GM18873 (cell line): ENCODE results near the gene HCFC1R1.

Experiments used
- ATAC-seq: cut with Tn5 transposase; IDR thresholded peaks from one replicate; pipeline ENCODE4 v1.9.1; 2021; ENCODE audit warnings: mild to moderate bottlenecking, moderate library complexity, moderate number of reproducible peaks; ENCODE audit not compliant: unreplicated experiment, low FRiP score

The HCFC1R1 gene

DNA sequence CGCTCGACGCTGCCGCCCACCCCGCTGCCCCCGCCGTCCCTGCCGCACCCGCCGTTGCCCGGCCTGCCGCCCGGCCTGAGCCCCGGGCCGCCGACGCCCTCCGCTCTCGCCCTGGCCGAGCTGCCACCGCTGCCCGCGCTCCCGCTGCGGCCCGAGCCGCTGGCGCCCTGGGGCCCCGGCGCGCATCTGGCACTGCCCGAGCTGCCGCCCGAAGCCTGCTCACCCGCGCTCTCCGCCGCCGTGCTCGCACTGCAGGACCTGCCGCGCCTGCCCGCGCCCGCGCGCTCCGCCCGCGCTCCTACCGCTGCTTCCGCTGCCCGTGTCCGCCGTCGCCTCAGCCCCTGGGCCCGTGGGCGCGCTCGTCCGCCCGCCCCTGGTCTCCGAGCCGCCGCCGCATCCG lies 19.4 kb downstream of the HCFC1R1 start:
- ATAC-seq: peak; percentile 1

DNA sequence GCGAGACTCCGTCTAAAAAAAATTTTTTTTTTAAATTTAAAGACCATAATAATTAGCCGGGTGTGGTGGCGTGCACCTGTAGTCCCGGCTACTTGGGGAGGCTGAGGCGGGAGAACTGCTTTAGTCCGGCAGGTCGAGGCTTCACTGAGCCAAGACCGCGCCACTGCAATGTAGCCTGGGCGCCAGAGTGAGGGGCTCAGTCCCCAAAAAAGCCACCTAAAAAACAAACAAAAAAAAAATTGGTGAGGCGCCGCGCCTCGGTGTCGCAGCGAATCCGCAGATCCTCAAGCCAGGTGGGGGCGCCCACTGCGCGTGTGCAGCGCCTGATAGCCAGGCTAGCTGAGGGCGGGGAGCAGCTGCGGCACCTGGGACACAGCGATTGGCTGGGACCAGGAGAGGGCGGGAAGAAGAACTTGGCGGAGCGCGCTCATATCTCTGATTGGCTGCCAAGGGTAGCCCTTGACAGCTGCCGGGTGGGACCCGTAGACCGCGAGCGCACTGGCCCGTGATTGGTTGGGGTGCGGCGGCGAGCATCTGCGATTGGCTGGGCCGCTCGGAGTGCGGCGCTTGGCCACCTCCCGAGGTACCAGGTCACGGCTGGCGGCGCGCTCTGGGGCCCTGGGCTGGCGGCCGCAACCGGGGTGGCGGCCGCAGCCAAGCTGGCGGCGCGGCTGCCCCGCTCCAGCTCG lies 20.0 kb downstream of the HCFC1R1 start:
- peak; percentile 95 for ATAC-seq

DNA sequence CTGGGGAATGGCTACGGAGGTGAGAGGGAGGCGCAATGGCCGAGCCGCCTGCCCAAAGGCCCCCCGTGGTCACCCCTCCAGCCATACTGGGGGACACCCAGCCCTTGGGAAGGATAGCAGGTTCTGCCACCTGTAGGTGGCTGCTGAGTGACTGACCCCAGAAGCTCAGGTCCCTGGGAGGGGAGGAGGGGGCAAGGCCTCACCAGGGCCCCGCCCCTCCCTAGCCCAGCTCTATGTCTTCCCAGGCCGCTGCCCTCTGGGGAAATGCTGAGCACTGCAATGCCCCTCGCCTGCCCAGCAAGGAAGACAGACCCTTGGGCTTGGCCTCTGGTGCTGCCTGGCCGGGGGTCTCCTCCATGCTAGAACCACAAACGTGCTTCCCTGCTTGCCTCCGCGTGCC lies 22.4 kb downstream of the HCFC1R1 start:
- ATAC-seq: no peak

DNA sequence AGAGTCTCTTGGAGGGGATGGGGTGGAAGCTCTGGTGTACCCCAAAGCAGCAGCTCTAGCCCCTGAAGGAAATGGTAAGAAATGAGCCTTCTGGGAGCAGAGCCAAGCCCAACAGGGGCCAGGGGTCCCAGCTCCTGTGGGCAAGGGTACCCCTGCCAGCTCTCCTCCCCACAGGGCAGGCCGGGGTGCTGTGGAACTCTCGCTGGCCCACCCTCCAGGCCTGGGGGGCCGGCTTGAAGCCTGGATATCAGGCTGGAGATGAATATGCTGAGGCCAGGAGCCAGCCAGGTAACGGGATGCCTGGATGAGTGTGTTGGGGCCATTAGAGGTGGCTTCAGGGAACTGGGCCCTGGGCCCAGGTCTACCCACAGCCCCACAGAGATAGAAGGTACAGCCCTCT lies 23.2 kb downstream of the HCFC1R1 start:
- ATAC-seq: no peak

DNA sequence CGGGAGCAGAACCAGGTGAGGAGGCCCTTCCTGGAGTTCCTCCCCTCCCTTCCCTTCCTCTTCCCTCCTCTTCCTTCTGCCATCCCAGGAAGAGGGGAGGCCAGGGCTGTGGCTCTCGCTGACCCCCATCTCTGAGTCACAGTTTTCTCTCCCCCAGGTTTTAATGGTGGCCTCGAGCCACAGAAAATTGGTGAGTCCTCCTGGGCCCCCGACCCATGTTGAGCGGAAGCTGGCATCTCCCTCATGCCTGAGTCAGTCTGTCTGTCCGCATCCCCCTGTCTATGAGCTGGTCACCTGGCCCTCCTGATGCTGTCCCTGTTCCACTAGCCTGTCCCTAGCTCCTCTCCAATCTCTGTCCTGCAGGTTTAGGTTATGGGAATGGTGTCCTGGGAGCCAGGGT lies 23.8 kb downstream of the HCFC1R1 start:
- ATAC-seq: no peak

DNA sequence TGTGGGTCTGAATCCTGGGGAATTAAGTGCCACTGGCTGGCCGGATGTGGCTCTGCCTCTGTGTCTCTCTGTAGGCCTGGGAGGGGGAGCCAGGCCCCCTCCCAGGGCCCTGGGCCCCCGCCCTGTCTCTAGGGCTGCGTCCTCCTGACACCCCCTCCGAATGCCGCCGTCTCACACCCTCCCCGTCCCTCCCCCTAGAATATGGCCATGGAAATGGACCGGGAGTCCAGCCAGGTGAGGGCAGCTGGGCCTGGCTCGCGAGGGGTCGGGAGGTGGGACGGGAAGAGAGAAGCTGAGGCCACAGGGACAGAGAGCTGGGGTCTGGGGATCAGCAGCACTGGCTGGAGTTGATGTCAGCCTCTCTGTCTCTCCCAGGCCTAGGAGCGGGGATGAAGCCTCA lies 27.4 kb downstream of the HCFC1R1 start:
- no peak for ATAC-seq

DNA sequence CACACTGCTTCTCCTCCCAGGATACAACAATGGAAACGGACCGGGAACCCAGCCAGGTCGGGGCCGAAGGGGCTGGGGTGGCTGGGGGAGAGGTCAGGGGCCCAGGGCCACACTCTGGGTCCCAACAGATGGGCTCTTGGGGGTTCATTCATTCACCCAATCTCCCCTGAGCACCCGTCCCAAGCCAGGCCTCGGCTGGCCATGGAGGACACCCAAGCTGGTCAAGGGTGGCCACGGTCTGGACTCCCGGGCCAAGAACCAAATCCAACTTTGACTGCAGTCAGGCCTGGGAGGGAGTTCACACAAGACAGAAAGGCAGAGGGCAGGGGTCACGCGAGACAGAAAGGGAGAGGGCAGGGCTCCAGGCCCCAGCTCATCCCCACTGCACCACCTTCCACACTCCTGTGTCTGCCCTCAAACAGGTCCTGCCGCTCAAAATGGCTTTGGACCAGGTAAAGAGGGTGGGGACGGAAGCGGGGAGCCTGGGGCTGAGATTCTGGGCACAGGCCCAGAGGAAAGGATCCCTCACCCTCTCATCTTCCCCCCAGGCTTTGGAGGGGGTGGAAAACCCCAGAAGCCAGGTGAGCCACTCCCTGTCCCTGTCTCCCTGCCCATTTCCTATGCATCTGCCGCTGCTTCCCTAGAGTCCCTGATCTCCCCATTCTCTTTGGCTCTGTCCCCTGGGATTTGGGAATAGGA lies 31.2 kb downstream of the HCFC1R1 start:
- no peak for ATAC-seq

DNA sequence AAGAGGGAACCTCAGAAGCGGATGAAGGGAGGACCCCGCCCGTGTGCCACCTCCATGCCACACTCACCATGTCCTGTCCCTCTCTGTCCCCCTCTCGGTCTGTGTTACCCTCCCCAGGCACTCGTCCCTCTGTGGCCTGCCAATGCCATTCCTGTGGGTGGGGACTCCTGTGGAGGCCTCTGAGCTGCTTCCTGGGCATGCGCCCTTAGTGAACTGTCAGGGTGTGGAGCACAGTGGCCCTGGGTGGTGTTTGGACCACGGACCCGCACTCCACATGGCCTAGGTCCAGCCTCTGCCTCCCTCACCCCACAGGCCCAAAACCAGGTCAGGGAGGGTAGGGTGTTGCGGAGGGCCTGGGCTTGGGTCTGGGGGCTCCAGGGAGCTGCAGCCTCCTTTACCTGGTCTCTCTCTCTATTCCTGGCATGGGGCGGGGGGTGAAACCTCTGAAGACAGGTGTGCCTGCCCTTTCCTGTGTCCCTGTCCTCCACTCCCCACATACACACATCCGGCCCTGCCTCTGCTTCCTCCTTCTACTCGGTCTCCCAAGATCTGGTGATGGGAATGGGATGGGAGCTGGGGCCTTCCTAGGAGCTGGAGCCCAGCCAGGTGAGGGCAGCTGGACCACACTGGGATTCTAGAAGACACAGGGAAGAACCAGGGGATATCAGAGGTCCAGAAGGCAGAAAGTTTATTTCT lies 32.0 kb downstream of the HCFC1R1 start:
- no peak for ATAC-seq

DNA sequence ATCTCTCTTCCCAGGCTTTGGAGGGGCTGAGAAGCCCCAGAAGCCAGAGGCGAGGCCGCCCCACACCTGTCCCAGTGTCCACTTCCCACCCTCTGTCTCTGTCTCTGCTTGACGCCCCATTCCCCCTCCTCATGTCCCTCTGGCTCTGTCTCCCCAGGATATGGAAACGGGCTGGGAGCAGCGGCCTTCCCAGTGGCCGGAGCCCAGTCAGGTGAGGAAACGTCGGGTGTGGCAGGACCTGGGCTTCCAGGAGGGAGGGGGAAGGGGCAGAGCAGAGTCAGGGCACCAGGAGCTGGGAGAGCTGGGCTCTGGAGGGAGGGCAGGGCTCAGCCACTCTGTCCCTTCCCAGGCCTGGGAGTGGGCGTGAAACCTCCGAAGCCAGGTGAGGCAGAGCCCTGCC lies 32.9 kb downstream of the HCFC1R1 start:
- ATAC-seq: no peak

DNA sequence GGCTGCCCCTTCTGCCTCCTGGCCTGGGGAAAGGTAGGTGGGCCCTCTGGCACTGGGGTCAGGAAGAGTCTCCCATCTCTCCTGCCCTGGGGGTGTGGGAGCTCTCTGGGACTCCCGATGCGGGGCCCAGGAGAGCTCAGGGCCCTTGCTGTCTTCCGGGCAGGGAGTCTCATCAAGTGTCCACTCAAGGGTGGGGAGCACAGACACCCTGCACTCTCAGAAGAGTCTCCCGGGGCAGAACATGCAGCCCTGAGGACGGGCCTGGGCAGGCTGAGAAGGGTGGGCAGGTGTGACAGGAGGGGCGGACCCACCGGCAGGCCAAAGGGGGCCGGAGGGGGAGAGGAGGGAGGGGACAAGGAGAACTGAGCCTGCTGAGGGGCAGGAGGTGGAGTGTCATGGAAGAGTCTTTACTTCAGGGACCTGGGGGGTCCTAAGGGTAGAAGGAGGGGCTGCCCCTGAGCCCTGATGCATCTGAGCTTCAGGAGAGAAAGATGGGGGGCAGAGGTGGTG lies 35.1 kb downstream of the HCFC1R1 start:
- no peak for ATAC-seq

DNA sequence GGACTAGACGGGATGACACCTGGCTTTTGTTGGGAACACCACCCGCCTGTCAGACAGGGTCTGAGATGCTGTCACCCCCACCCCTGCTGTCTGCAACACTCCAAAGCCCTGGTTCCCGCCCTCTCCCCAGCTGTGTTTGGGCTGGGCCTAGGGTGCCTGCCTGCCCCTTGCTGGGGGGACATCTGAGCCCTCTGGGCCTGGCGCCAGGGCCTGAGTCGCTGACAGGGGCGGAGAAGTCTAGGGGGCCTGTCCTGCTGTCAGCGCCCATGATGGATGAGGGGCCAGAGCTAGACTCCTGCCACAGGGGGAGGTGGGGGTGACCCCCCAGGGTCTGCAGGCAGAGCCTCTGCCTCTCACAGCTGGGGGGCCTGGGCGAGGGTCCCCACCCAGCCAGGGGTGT lies 35.9 kb downstream of the HCFC1R1 start:
- ATAC-seq: no peak

DNA sequence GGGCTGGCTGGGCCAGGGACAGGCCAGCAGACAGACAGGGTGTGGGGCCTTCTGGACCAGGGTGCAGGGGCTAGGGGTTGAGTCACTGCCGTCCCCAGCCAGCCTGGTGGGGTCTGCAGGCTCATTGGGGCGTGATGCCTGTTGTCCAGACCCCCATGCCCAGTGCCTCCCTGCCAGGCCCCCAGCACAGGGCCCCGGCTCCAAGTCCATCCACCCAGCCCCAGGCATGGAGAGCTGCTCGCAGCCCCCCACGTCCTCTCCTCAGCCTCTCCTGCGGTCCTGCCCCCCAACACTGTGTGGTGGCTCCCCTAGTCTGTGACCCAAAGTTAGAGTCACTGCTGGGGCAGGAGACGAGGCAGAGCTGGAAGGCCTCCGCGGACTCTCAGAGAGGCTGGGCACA lies 36.5 kb downstream of the HCFC1R1 start:
- no peak for ATAC-seq

DNA sequence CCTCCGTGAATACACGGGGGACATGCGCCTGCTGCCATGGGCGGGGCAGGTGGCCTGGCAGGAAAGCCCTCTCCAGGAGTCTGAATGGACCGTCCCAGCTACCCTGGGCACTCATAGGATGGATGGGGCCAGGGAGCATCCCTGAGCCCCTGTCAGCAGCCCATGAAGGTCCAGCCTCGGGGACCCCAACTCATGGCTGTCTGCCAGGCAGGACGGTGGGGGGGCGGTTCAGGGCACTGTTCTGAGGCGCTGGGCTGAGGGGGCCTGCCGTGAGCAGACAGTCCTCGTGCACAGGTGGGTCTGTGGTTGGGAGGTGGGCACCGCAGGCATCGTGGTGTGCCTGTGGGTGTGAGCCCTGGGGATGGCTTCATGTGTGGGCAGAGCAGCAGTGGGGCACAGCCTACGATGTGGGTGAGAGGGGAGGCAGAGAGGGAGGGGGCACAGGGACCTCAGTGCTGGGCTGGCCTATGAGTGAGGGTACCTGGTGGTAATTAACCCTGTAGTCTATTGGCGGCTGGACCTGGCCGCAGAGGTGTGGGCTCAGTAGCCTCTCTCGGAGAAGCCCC lies 37.0 kb downstream of the HCFC1R1 start:
- no peak for ATAC-seq

DNA sequence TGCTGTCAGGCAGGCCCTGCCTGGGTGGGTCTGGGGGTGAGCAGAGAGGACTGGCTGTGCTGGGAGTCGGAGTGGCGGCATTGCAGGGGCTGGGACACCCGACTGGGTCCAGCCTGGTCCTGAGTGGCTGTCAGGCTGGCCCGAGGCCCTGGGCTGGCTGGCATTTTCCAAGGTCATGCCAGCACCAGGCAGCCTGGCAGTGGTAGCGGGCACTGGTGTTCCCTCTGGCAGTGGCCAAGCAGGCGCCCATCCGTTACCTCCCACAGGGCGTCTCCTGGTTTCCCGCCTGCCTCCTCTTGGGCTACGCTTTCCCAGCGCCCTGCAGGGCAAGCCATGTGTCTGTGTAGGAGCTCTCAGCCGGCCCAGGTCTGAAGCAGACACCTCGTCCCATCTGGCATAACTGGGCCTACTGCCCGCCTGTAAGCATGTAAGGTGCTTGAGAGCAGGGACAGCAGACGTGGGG lies 37.8 kb downstream of the HCFC1R1 start:
- no peak for ATAC-seq

DNA sequence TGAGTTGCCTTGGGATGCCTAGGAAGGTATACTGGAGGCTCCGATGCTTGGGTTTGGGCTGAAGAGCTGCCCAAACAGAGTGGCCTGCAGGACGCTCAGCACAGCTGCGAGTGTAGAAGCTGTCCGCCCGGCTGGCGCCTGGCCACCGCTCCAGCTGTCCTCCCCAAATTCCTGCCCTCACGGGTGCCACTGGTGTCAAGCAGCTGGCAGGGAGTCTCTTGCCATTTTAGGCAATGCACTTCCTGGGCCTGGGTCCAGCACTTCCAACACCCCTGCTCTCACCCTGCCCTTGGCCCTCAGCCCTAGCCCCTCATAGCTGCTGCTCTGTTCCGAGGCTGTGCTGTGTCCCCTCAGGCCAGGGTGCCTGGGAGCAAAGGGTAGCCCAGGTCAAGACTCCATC lies 38.3 kb downstream of the HCFC1R1 start:
- ATAC-seq: no peak

DNA sequence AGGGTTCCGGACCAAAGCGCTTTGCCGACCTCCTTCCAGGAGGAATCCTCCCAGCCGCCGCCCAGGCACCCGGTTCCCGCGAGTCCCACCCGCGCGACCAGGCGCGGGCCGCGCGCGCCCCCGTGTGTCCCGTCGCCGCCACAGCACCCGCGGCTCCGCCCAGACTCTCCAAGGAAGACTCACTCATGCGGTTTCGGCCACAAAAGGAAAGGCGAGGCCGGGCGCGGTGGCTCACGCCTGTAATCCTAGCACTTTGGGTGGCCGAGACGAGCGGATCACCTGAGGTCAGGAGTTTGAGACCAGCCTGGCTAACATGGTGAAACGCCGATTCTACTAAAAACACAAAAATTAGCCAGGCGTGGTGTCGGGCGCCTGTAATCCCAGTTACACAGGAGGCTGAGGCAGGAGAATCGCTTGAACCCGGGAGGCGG lies 40.0 kb downstream of the HCFC1R1 start:
- ATAC-seq: no peak

DNA sequence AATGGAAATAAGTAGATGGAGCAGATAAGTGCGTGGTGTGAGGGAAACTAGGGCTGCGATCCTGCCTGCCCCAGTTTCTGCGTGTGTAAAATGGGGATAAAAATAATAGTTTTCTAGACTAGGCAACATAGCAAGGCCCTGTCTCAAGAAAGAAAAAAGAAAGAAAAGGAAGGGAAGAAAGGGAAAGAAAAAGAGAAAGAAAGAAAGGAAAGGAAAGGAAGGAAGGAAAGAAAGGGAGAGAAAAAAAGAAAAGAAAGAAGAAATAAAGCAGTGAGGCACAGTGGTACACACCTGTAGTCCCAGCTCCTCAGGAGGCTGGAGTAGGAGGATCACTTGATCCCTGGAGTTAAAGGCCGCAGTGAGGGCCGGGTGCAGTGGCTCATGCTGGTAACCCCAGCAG lies 41.3 kb downstream of the HCFC1R1 start:
- no peak for ATAC-seq

DNA sequence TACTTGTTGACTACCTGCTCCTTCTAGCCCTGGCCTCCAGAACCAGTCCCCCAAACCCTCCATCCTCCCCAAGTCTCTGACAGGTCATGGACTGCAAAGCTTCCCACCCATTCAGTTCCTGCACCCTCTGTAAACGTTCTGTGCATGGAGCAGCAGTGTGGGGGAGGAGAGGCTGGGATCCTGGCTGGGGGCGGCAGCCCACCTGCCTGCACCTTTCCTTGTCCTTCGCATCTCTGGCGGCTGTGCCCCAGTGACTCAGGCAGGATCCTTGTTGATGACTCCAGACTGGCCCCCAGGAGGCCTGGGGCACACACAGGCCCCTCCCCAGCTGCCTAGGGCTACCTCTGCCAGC lies 41.9 kb downstream of the HCFC1R1 start:
- ATAC-seq: no peak

DNA sequence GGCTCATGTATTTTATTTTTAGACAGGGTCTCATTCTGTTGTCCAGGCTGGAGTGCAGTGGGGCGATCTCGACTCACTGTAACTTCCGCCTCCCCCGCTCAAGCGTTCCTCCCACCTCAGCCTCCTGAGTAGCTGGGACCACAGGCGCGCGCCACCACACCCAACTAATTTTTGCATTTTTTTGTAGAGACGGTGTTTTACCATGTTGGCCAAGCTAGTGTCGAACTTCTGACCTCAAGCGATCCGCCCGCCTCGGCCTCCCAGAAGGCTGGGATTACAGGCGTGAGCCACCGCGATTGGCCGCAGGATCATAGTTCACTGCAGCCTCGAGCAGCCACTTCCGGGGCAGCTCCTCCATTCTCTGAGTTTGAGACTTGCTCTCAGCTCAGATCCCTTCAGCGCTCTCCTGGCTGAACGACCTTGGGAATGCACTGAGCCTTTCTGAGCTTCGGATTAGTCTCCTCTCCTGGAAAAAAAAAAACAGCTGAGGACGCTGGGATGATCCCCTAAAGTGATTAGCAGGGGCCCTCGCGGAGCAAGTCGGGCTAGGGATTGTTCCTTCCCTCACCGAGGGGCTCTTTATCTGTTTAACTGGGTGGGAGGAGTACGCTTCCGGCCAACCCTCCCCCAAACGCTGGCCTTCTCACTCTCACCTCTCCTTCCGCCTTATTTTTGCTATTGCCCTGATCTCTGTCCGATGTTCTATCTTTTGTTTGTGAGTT lies 42.4 kb downstream of the HCFC1R1 start:
- ATAC-seq: no peak
